HK-2 (cell line): ENCODE data around the gene LOXL1.
"Not testable (repeated sequence)": the region's sequence is repeated elsewhere in the genome, so short reads cannot be mapped to it uniquely, and the experiment has no call there.

Experiments used
- DNase-seq: peaks from one replicate; pipeline ENCODE4 v3.0.0-alpha.2; 2018; ENCODE audit not compliant: unreplicated experiment

LOXL1 gene

GRCh38 chr15:73952171-73952912 lies 26.1 kb downstream of the LOXL1 start:
- no peak for DNase-seq

- no peak for DNase-seq
Measured at GRCh38 chr15:73952913-73953750, 26.9 kb downstream of the LOXL1 start.

- DNase-seq = no peak
Measured at GRCh38 chr15:73954188-73955145, 28.2 kb downstream of the LOXL1 start.

GRCh38 chr15:73955326-73955725 lies 29.1 kb downstream of the LOXL1 start:
- DNase-seq = no peak

GRCh38 chr15:73955861-73956742 lies 29.8 kb downstream of the LOXL1 start:
- peak; percentile 34 for DNase-seq

GRCh38 chr15:73956743-73957135 lies 30.5 kb downstream of the LOXL1 start:
- DNase-seq = peak; percentile 72

- DNase-seq = no peak
Measured at GRCh38 chr15:73957276-73957675, 31.0 kb downstream of the LOXL1 start.

- no peak for DNase-seq
Measured at GRCh38 chr15:73957785-73958184, 31.5 kb downstream of the LOXL1 start.

- DNase-seq = no peak
Measured at GRCh38 chr15:73959012-73959581, 32.8 kb downstream of the LOXL1 start.

- no peak for DNase-seq
Measured at GRCh38 chr15:73959801-73960200, 33.5 kb downstream of the LOXL1 start.

- not testable (repeated sequence) for DNase-seq
Measured at GRCh38 chr15:73960472-73961070, 34.3 kb downstream of the LOXL1 start.

- no peak for DNase-seq
Measured at GRCh38 chr15:73962433-73962832, 36.2 kb downstream of the LOXL1 start.

- DNase-seq = peak; percentile 78
Measured at GRCh38 chr15:73964736-73965093, 38.5 kb downstream of the LOXL1 start.

- DNase-seq = no peak
Measured at GRCh38 chr15:73965094-73965757, 39.0 kb downstream of the LOXL1 start.

GRCh38 chr15:73965758-73966113 lies 39.5 kb downstream of the LOXL1 start:
- DNase-seq = no peak

GRCh38 chr15:73968461-73968860 lies 42.2 kb downstream of the LOXL1 start:
- no peak for DNase-seq

- DNase-seq = no peak
Measured at GRCh38 chr15:73969151-73969759, 43.0 kb downstream of the LOXL1 start.

GRCh38 chr15:73972984-73973682 lies 46.9 kb downstream of the LOXL1 start:
- DNase-seq = peak; percentile 75
